B cell (primary cell): ENCODE measurements around the gene NOL4L. TPM values are rescaled to one million over a fixed set of nuclear protein-coding genes. Genes with fewer than 3 reads are reported as not detected.
A peak's percentile ranks its signal among the peaks of the same experiment; 100 is the strongest.

Experiments
- ATAC-seq: fragments of 200-7000 bp; cut with Tn5 transposase; one replicate; pipeline ENCODE4 v1.10.0; 2021; ENCODE audit warnings: low read depth, mild to moderate bottlenecking, moderate number of reproducible peaks, moderate library complexity
- CTCF ChIA-PET: fragments of 350-600 bp; sonication (Branson Sonifier 250); formaldehyde crosslinking; loops from one replicate; lab custom pipeline; 2021; ENCODE audit warnings: antibody characterized with exemption, inconsistent platforms; lab: Charles Lee
- POLR2A ChIA-PET: fragments of 350-600 bp; sonication (Branson Sonifier 250); formaldehyde crosslinking; loops from one replicate; lab custom pipeline; 2021; ENCODE audit warnings: antibody characterized with exemption; lab: Charles Lee
- DNase-seq: peaks from one replicate; pipeline ENCODE4 v3.0.0; 2013
- H2AFZ ChIP-seq: 2 replicates; pipeline ENCODE4 v1.6.1; 2012; ENCODE audit warnings: mild to moderate bottlenecking, low read depth, low read length; ENCODE audit not compliant: insufficient read depth, poor library complexity, severe bottlenecking
- H3K27ac ChIP-seq, 2 donors: 1 replicate in 1 of 2; 2 replicates in 1 of 2; pipeline ENCODE4 v1.5.1; 2012 to 2013; ENCODE audit warnings: low read length in 2 of 2, mild to moderate bottlenecking in 2 of 2, moderate library complexity in 1 of 2
- H3K27me3 ChIP-seq, 4 experiments: fragments of 200-600 bp in 1 of 4; sonication (generic) in 1 of 4; replicated peaks in 1 of 4; 1 replicate in 2 of 4; 2 replicates in 2 of 4; pipeline versions ENCODE4 v1.6.1 to v1.7.0; 2013 to 2016; ENCODE audit warnings: low read length in 3 of 4, mild to moderate bottlenecking in 2 of 4, mixed read lengths in 1 of 4, moderate library complexity in 1 of 4; ENCODE audit not compliant: insufficient read depth in 4 of 4, control insufficient read depth in 3 of 4; ENCODE audit errors: control extremely low read depth in 1 of 4
- H3K36me3 ChIP-seq, 2 experiments: replicated peaks in 1 of 2; 1 replicate in 1 of 2; 2 replicates in 1 of 2; pipeline versions ENCODE4 v1.6.1 to v1.7.1; 2013; ENCODE audit warnings: low read length in 1 of 2; ENCODE audit not compliant: insufficient read depth in 2 of 2, control insufficient read depth in 1 of 2; ENCODE audit errors: control extremely low read depth in 1 of 2, extremely low read depth in 1 of 2
- H3K4me1 ChIP-seq, 2 donors: fragments of 200-600 bp in 1 of 2; sonication (generic) in 1 of 2; 1 replicate in 1 of 2; 2 replicates in 1 of 2; pipeline versions ENCODE4 v1.5.1 to v1.6.1; 2013 to 2017; ENCODE audit warnings: low read length in 2 of 2; ENCODE audit not compliant: control insufficient read depth in 2 of 2, insufficient read depth in 2 of 2
- H3K4me2 ChIP-seq: replicated peaks from 2 replicates; pipeline ENCODE3; 2012; ENCODE audit warnings: mild to moderate bottlenecking, low read depth, low read length; ENCODE audit not compliant: poor library complexity, severe bottlenecking
- H3K4me3 ChIP-seq, 5 experiments: fragments of 200-600 bp in 1 of 5; sonication (generic) in 1 of 5; 1 replicate in 3 of 5; 2 replicates in 2 of 5; pipeline versions ENCODE4 v1.5.1 to v1.7.0; 2011 to 2016; ENCODE audit warnings: low read length in 4 of 5, mild to moderate bottlenecking in 4 of 5, low read depth in 2 of 5, control low read depth in 1 of 5, moderate library complexity in 1 of 5; ENCODE audit not compliant: insufficient read depth in 1 of 5; ENCODE audit errors: control extremely low read depth in 1 of 5, extremely low read depth in 1 of 5
- H3K79me2 ChIP-seq: fragments of 200-600 bp; sonication (generic); one replicate; pipeline ENCODE4 v1.6.0; 2016; ENCODE audit warnings: low read length; ENCODE audit not compliant: control insufficient read depth, insufficient read depth
- H3K9ac ChIP-seq: fragments of 200-600 bp; sonication (generic); 2 replicates; pipeline ENCODE4 v1.6.1; 2017; ENCODE audit warnings: mild to moderate bottlenecking, low read length, moderate library complexity
- H3K9me3 ChIP-seq, 3 donors: one replicate each; pipeline versions ENCODE4 v1.6.1 to v1.7.1; 2013; ENCODE audit warnings: low read length in 2 of 3; ENCODE audit not compliant: control insufficient read depth in 2 of 3, insufficient read depth in 1 of 3; ENCODE audit errors: control extremely low read depth in 1 of 3
- H4K20me1 ChIP-seq: 2 replicates; pipeline ENCODE4 v1.6.0; 2012; ENCODE audit warnings: mild to moderate bottlenecking, low read length; ENCODE audit not compliant: insufficient read depth, control insufficient read depth, poor library complexity, severe bottlenecking
- H3K27ac Mint-ChIP-seq: one replicate; pipeline ENCODE4 v1.8.0; 2021; ENCODE audit warnings: mixed read lengths
- H3K27me3 Mint-ChIP-seq: one replicate; pipeline ENCODE4 v1.8.0; 2021; ENCODE audit warnings: mixed read lengths
- H3K4me1 Mint-ChIP-seq: one replicate; pipeline ENCODE4 v1.8.0; 2021; ENCODE audit warnings: mixed read lengths
- H3K4me3 Mint-ChIP-seq: one replicate; pipeline ENCODE4 v1.8.0; 2021; ENCODE audit warnings: mixed read lengths
- H3K9me3 Mint-ChIP-seq: one replicate; pipeline ENCODE4 v1.8.0; 2022; ENCODE audit warnings: mixed read lengths; ENCODE audit not compliant: insufficient read depth
- CTCF ChIP-seq: fragments of 200-600 bp; IDR thresholded peaks from one replicate; pipeline ENCODE4 v1.8.0; 2022; ENCODE audit warnings: antibody characterized with exemption, mild to moderate bottlenecking
- EZH2 ChIP-seq: IDR thresholded peaks from 2 replicates; pipeline ENCODE4 v1.6.1; 2012; ENCODE audit warnings: borderline replicate concordance, low read depth, mild to moderate bottlenecking, moderate library complexity, low read length; ENCODE audit not compliant: insufficient read depth, poor library complexity, severe bottlenecking
- WGBS: methylation state at CpG from one replicate; pipeline ENCODE4 v1.1.5; 2013; ENCODE audit warnings: missing lambda C conversion rate; ENCODE audit not compliant: insufficient coverage; 5-methylcytosine and 5-hydroxymethylcytosine counted together
- intact Hi-C: fragments of 100-400 bp; cut with micrococcal nuclease; formaldehyde crosslinking; loops from one replicate; pipeline ENCODE4 v1.10.0; 2022
- polyA plus RNA-seq: library from polyadenylated mRNA; depleted of rRNA; stranded (reverse); fragments of >200 nt; gene quantifications from 2 replicates; pipeline ENCODE4 v1.2.3, GENCODE V29; 2012
- total RNA-seq, 2 donors: library from RNA; stranded (reverse); fragments of 120-200 nt in 1 of 2; gene quantifications; 1 replicate in 1 of 2; 2 replicates in 1 of 2; pipeline versions ENCODE4 v1.2.3 to v1.2.4, GENCODE V29; 2013 to 2022

Gene NOL4L
- total and polyA plus RNA-seq, 2 donors (not counting 1 experiment from before 2014, with no cell fraction given) = 6.5 to 7.9 TPM

GRCh38 chr20:32582659-32583580 lies 2.2 kb downstream of the NOL4L start:
- peak overlapping the region; percentile 66 for H3K4me3 Mint-ChIP-seq
- DNase-seq (peak; percentile 48), ATAC-seq (peak; percentile 29)
- peaks cover 29 to 40% of the 10 kb centered on the region in 2 donors for H3K4me1 ChIP-seq
- no peak overlapping the region for H3K27ac Mint-ChIP-seq
- H3K4me3 ChIP-seq = peak overlapping the region in 3 of 5 experiments; percentile 32 to 70 (median 69)
- H3K4me1 Mint-ChIP-seq = peaks cover 33% of the 10 kb centered on the region
- H3K27ac ChIP-seq = no peak overlapping the region
- H3K9ac ChIP-seq = peak overlapping the region; percentile 51
- no peaks in the 10 kb centered on the region for H3K9me3 ChIP-seq
- H2AFZ ChIP-seq = peak overlapping the region; percentile 62
- TF ChIP-seq CTCF (no peak), EZH2 (no peak)
- H4K20me1 ChIP-seq = no peaks in the 10 kb centered on the region
- POLR2A ChIA-PET = interaction anchor here (0.7 kb wide), 1 partner anchor 24 kb away, joined by 3 read pairs; no protein-coding TSS in a partner anchor
- H3K36me3 ChIP-seq = no peaks in the 10 kb centered on the region
- CTCF ChIA-PET = no interaction called here
- intact Hi-C loops = loop anchor here (5.0 kb wide), 1 partner anchor 46 kb away; no protein-coding TSS in a partner anchor
- no peaks in the 10 kb centered on the region for H3K9me3 Mint-ChIP-seq
- peaks cover 4% of the 10 kb centered on the region for H3K27me3 Mint-ChIP-seq
- H3K79me2 ChIP-seq = no peaks in the 10 kb centered on the region
- 4% methylated on average over 61 of the region's 91 CpGs for WGBS
- H3K27me3 ChIP-seq = peaks cover 0 to 9% (median 4%) of the 10 kb centered on the region in 4 experiments
- H3K4me2 ChIP-seq = peak overlapping the region; percentile 98
